ENCODE data around the gene JARID2.

Gene JARID2

GRCh38 chr6:15429141-15430110 is 183.6 kb downstream of the JARID2 start:
- FAIRE-seq (no peak), DNase-seq (ENCODE audit: insufficient read length, low spot score) (no peak)

DNA sequence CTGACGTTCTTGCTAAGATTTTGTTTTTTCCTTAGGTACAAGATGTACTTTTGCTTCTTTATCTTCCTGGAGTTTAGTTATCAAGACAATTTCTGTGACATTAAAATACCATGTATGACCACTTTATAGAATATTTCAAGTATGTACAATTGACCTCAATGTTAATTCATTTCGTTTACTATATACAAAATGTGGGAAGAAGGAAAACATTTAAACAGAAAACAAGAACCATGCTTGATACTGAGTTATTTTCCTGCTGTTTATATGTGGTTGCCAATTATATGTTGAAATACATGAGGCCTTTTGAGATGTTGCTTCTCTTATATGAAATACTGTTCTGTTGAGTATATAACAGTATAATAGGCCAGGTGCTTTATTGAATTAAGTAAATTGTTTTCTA is 184.3 kb downstream of the JARID2 start:
- FAIRE-seq (no peak), DNase-seq (ENCODE audit: insufficient read length, low spot score) (no peak)

DNA sequence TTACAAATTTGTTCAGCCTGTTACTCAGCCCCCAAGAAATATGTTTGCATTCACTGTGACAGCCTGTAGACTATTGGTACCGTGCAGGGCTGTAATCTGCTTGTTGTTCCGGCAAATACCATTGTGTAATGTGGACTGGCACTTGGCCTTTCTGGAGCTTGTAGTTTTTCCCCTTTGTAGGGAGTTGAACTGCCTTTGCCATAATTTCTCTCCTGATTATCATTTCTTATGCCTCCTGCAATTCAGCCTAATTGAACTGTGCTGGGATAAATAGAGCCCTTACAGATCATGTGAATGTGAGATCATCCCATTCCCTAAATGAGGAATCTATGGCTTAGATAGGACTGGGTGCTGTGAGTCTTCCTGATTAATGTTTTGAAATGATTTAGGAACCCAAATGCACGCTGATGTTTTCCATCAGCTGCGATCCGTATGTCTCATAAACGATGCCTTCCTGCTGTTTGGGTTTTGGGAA is 185.1 kb downstream of the JARID2 start:
- DNase-seq (ENCODE audit: insufficient read length, low spot score), result no peak
- no peak for FAIRE-seq

GRCh38 chr6:15431762-15432483 is 186.1 kb downstream of the JARID2 start:
- FAIRE-seq (no peak), DNase-seq (ENCODE audit: insufficient read length, low spot score) (no peak)

DNA sequence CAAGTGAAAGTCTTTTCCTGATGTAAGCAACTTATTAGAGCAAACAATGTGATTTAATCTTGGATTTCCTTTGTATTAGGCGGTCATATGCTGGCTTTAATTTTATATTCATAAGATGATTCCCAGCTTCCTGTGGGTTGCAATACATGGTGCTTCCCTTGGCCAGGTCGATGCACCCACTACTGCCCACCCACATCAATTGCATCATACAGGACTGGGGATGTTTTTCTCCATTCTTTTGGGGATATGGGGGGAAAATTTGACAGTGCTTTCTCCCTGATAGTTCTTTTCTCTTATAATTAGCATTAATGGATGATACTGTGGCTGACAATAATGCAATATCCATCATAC is 187.6 kb downstream of the JARID2 start:
- FAIRE-seq (no peak), DNase-seq (ENCODE audit: insufficient read length, low spot score) (no peak)

DNA sequence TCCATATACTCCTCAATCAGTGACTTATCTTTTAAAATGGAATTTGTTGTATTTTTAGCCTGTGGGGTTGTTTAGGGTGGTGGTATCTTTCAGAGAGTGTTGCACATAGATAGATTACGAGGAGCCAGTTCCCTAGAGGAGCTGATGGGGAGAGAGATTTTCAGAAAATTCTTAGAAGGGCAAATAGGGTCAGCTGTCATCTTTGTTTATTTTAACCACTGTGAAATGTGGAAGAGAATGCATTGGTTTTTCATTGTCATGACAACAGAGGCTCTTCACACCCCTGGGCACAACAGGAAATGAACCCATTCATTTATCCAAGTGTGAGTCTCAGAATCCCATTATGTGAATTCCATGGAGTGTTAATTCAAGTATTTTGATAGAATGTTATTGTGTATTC is 188.4 kb downstream of the JARID2 start:
- FAIRE-seq (no peak), DNase-seq (ENCODE audit: insufficient read length, low spot score) (no peak)

GRCh38 chr6:15434823-15435380 is 189.0 kb downstream of the JARID2 start:
- DNase-seq (ENCODE audit: insufficient read length, low spot score) (no peak), FAIRE-seq (no peak)

DNA sequence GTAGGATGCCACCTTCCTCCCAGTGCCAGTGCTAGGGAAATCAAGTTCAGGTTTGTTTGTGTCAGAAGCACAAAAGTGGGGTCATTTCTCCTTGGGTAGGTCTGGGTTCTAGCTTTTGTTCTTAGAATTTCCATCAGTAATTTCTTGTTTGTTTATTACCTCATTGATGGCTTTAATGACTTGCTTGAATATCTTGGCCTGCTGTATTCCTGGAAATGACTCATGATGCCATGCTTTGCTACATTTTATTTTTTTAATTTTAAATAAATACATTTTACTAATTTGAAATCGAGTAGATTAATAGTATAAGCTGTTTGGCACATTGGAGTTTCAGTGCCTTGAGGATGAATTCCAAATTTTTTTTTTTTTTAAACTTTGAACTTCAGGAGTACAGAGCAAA is 189.6 kb downstream of the JARID2 start:
- DNase-seq (ENCODE audit: insufficient read length, low spot score) (no peak), FAIRE-seq (no peak)

DNA sequence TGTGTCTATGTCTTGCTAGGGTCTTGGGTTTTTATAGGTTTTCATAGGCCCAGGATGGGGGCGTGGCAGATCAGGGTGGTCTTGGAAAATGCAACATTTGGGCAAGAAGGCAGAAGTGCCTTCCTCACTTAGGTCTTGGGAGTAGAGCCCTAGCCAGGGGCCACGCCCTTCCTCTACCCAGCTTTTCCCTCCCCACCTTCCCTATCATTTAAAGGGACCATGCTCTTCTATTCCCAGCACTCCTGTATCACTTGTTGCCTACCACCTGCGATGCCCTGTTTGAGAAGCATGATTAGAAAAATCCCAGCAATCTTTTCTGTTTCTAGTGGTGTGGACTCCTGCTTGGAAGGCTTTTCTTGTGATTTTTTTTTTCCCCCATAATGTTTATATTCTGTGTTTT is 190.6 kb downstream of the JARID2 start:
- DNase-seq (ENCODE audit: insufficient read length, low spot score) (no peak), FAIRE-seq (no peak)

DNA sequence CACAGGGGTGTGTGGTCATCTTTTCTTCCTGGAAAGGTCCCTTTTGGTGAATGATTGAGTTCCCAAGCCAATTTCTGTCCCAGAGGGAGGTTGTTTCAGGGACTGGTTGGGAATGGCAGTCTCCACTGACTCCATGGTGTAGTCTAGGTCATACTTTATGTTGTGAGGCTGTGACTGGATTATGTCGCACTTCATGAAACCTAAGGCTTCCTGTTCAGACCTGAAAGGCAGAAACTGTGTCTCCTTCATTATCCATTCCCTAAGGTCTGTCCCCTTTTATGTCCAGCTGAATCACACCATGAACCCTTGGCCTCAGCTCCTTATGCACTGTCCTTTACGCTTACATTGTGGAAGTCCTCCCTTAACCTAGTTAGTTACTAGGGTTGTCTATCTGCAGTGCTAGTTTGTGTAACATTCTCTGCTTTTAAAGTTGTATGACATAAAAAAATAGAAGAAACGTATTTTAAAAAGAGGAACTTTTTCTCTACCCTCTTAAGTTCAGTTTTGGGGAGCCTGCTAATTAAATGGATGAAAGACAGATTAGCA is 191.3 kb downstream of the JARID2 start:
- peak; percentile 39 for FAIRE-seq
- DNase-seq (ENCODE audit: insufficient read length, low spot score), result no peak

DNA sequence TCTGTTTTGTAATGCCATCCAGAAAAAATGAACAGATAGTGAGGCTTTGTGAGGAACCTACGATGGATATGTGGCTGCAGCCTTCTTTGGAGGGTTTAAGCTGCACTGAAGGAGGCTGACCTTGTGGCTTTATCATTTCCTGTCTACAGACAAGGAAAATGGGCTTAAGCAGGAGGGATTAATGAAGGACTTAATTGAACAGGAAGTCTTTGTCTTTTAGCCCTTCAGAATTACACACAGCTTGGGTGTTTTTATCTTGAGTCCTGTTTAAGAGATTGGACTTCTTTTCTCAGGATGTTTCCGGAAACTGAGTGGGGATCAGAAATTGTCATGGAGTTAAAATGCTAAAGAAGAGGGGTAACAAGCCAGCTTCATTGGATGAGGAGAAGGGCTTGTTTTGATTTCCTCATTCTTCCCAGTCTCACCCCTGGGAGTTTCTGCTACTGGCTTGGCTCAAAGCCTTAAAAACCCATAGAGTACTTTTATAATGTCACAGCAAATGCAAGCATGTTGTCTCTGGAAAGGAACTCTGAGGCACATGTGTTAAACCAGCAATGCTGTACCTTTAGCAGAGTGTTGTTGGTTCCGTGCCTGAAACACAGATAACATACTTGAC is 193.6 kb downstream of the JARID2 start:
- peak; percentile 64 for FAIRE-seq
- DNase-seq (ENCODE audit: insufficient read length, low spot score), result no peak

- DNase-seq (ENCODE audit: insufficient read length, low spot score) (no peak), FAIRE-seq (no peak)
These were observed 194.2 kb downstream of the JARID2 start for GRCh38 chr6:15440040-15440439.

GRCh38 chr6:15441215-15441868 is 195.5 kb downstream of the JARID2 start:
- FAIRE-seq, result no peak
- no peak for DNase-seq (ENCODE audit: insufficient read length, low spot score)

- DNase-seq (ENCODE audit: insufficient read length, low spot score) (no peak), FAIRE-seq (no peak)
These were observed 196.1 kb downstream of the JARID2 start for GRCh38 chr6:15441981-15442380.

GRCh38 chr6:15442467-15442866 is 196.6 kb downstream of the JARID2 start:
- DNase-seq (ENCODE audit: insufficient read length, low spot score) (no peak), FAIRE-seq (no peak)

- FAIRE-seq, result no peak
- no peak for DNase-seq (ENCODE audit: insufficient read length, low spot score)
These were observed 197.4 kb downstream of the JARID2 start for GRCh38 chr6:15443119-15443830.

DNA sequence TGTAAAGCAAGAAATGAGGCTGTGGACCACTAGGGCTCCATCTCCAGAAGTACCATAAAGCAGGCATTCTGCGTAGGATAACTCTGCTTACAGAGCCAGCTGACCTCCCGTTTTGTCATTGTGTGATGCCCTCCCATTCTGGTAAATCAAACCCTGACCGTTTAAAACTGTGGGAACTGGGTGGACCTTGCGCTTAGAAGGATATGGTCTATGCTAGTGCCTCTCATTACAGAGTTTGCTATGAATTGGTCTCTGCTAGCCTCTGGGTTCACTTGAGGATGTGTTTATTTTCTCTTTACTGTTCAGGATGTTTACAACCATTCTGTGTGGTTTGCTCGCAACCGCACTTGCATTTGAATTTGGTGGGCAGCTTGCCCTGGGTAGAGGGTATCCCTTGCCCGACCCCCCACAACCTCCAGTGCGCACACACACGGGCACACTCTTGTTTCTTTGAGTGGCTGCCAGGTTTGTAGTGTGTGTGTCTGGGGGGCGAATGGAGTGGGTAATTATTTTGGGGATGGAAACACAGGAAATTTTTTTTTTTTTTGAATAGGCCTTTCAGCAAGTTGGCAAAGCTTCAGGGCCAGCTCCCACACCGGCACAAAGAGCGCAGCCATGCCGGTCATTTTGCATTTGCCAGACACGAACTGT is 198.3 kb downstream of the JARID2 start:
- no peak for FAIRE-seq
- no peak for DNase-seq (ENCODE audit: insufficient read length, low spot score)

DNA sequence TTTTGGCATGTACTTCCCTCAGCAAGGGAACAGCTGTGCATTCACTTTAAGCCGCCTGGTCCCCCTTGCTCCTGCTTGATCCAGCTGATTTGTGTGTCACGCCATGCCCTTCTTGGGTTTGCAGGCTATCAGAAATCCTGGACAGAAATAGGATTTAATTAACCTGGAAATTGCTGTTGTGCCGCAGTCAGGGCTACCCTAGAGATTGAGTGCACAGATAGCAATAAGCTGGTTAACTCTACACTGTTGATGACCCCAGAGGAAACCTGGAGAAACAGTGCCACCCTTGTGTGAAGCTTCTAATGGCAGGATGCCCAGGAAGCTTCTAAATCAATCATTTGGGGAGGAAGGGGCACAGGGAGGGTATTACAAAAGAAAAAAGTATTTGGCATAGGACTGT is 199.0 kb downstream of the JARID2 start:
- no peak for FAIRE-seq
- no peak for DNase-seq (ENCODE audit: insufficient read length, low spot score)

DNA sequence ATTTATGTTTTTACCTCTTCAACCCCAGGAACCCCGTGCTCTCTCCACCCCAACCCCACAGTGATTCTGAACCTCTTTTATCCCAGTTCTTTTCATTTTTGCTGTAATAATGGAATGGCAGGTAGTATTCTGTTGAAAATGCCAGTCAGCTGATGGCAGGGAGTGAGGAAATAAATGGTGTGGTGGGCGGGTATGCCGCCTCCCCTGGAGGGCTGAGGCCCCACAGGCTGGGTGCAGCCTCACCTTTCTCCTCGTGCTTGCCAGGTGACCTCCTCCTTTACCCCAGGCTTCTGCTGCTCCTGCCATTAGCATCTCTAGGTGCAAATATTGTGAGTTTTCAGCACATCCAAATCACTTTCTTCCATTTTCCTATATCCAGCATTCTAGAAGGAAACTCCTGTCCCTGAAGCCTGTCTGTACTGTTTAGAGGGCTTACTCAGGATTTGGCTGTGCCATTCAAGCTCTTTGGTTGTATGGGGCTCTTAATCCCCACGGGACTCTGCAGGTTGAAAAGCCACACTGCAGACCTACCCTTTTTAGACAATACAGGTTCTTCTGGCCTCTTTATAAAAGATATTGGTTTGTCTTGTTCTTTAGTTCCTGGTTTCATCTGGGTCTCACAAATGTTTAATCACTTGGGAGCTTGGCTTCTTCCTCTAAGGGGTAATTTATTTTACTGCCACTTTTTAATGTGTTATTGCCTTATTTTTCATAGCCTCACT is 201.8 kb downstream of the JARID2 start:
- FAIRE-seq, result no peak
- DNase-seq (ENCODE audit: insufficient read length, low spot score), result no peak
